AG09309 (cell line): ENCODE data around the gene FGF21.

Experiments used
- DNase-seq: peaks from one replicate; pipeline ENCODE4 v3.0.0-alpha.2; 2010; ENCODE audit warnings: low read depth
- H3K4me3 ChIP-seq: 2 replicates; pipeline ENCODE4 v1.5.1; 2011; ENCODE audit warnings: mild to moderate bottlenecking, low read depth, low read length, moderate library complexity; ENCODE audit not compliant: control insufficient read depth
- TF ChIP-seq, protein P1 (sequence below): IDR thresholded peaks from 2 replicates; pipeline ENCODE4 v1.5.1; 2011; ENCODE audit warnings: mild to moderate bottlenecking, low read depth, low read length, inconsistent platforms; ENCODE audit not compliant: insufficient read depth, control insufficient read depth; ENCODE audit errors: missing control alignments

Gene FGF21

DNA sequence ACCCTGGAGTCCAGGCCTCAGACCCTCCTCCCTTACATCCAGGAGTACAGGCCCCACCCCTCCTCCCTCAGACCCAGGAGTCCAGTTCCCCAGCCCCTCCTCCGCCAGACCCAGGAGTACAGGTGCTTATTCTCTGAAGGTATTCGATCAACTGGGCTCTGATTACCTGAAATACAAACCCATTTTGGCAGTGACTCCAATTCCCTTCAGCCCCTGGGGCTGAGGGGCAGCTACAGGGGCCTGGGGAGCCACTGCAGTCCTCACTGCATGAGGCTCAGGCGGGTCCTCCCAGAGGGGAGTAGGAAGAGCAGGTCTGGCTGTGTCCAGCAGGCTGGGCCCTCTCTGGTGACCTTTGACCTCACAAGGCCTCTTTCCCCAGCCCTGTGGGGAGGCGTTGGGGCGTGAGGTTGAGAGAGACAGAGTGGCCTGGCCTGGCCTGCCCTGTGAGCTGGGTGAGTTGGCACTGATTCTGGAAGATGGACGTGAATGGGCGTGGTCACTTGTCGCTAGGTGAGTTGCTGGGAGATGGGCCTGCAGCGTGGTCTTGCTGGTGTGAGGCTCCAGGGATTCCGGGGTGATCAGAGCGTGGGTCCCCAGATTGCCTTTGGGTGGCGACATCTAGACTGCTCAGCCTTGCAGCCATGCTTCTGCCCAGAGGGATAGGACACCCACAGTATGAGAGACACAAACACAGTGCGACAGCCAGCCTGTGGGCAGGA lies 52.4 kb downstream of the FGF21 start:
- H3K4me3 ChIP-seq = no peak overlapping the region
- TF ChIP-seq, protein P1, sequence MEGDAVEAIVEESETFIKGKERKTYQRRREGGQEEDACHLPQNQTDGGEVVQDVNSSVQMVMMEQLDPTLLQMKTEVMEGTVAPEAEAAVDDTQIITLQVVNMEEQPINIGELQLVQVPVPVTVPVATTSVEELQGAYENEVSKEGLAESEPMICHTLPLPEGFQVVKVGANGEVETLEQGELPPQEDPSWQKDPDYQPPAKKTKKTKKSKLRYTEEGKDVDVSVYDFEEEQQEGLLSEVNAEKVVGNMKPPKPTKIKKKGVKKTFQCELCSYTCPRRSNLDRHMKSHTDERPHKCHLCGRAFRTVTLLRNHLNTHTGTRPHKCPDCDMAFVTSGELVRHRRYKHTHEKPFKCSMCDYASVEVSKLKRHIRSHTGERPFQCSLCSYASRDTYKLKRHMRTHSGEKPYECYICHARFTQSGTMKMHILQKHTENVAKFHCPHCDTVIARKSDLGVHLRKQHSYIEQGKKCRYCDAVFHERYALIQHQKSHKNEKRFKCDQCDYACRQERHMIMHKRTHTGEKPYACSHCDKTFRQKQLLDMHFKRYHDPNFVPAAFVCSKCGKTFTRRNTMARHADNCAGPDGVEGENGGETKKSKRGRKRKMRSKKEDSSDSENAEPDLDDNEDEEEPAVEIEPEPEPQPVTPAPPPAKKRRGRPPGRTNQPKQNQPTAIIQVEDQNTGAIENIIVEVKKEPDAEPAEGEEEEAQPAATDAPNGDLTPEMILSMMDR = no peak
- DNase-seq = no peak
